ENCODE measurements around the gene IGFBP5. TPM values are rescaled to one million over a fixed set of nuclear protein-coding genes. Genes with fewer than 3 reads are reported as not detected.

Gene IGFBP5
- total RNA-seq, 4 donors from 2014 or later: 146 to 263 (median 190) TPM

GRCh38 chr2:216661639-216662375 is 33.5 kb downstream of the IGFBP5 start:
- Histone ChIP-seq H3K27ac (no peak overlapping the region), H3K4me1 (peaks cover 8 to 16% (median 12%) of the 10 kb centered on the region in 4 donors), H3K36me3 (no peaks in the 10 kb centered on the region), H3K27me3 (no peaks in the 10 kb centered on the region), H3K9me3 (no peaks in the 10 kb centered on the region), H3K4me3 (no peak overlapping the region)
- DNase-seq: no peak
- in situ Hi-C loops (cut with MboI; ENCODE audit: low pct_ligation_motif_present in 1 of 4, low pct_unique_long_range_greater_than_20kb in 1 of 4, low sequenced_read_pairs in 3 of 4) (loop anchor here in 1 of 4 donors (25.0 kb wide), 1 partner anchor 625 kb away; no protein-coding TSS in a partner anchor), intact Hi-C loops (cut with DNase I; ENCODE audit: low total_unique reads) (no loop called here)
- TF ChIP-seq POLR2A (IDR thresholded peaks at IDR 0.05) (no peak), POLR2AphosphoS5 (IDR thresholded peaks at IDR 0.05) (no peak), EP300 (IDR thresholded peaks at IDR 0.05; ENCODE audit: low read depth) (no peak), CTCF (IDR thresholded peaks at IDR 0.05) (no peak)
- WGBS, 2 donors (ENCODE audit: low coverage in 1 of 2): 78% methylated on average over 20 of the region's 20 CpGs; no CpG with 5 or more reads in 1 of the 2 donors

- no peaks in the 10 kb centered on the region for H3K36me3 ChIP-seq
- no peaks in the 10 kb centered on the region for H3K9me3 ChIP-seq
- H3K27me3 ChIP-seq: no peaks in the 10 kb centered on the region
- no peak for DNase-seq
- intact Hi-C loops (cut with DNase I; ENCODE audit: low total_unique reads) (no loop called here), in situ Hi-C loops (cut with MboI; ENCODE audit: low pct_ligation_motif_present in 1 of 4, low pct_unique_long_range_greater_than_20kb in 1 of 4, low sequenced_read_pairs in 3 of 4) (loop anchor here in 1 of 4 donors (25.0 kb wide), 1 partner anchor 624 kb away; no protein-coding TSS in a partner anchor)
- peaks cover 8 to 16% (median 11%) of the 10 kb centered on the region in 4 donors for H3K4me1 ChIP-seq
- no peak overlapping the region for H3K27ac ChIP-seq
- no peak overlapping the region for H3K4me3 ChIP-seq
- 98% methylated on average over 5 of the region's 5 CpGs; no CpG with 5 or more reads in 1 of the 2 donors for WGBS, 2 donors (ENCODE audit: low coverage in 1 of 2)
- no peak for TF ChIP-seq POLR2A (IDR thresholded peaks at IDR 0.05)
- TF ChIP-seq CTCF (IDR thresholded peaks at IDR 0.05): no peak
- TF ChIP-seq POLR2AphosphoS5 (IDR thresholded peaks at IDR 0.05): no peak
- TF ChIP-seq EP300 (IDR thresholded peaks at IDR 0.05; ENCODE audit: low read depth): no peak
These were observed 34.3 kb downstream of the IGFBP5 start for GRCh38 chr2:216661051-216661450.

DNA sequence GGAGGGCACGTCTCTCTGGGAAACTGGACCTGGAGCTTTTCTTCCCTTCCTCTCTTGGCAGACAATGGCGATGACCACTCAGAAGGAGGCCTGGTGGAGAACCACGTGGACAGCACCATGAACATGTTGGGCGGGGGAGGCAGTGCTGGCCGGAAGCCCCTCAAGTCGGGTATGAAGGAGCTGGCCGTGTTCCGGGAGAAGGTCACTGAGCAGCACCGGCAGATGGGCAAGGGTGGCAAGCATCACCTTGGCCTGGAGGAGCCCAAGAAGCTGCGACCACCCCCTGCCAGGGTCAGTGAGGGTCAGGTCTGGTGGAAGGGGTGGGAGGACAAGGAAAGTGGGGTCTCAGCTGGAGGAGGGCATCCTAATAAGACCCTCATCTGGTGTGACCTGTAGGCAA is 34.9 kb downstream of the IGFBP5 start:
- no peak overlapping the region for H3K4me3 ChIP-seq
- intact Hi-C loops (cut with DNase I; ENCODE audit: low total_unique reads) (no loop called here), in situ Hi-C loops (cut with MboI; ENCODE audit: low pct_ligation_motif_present in 1 of 4, low pct_unique_long_range_greater_than_20kb in 1 of 4, low sequenced_read_pairs in 3 of 4) (loop anchor here in 1 of 4 donors (25.0 kb wide), 1 partner anchor 623 kb away; no protein-coding TSS in a partner anchor)
- TF ChIP-seq CTCF (IDR thresholded peaks at IDR 0.05) (no peak), POLR2AphosphoS5 (IDR thresholded peaks at IDR 0.05) (no peak)
- peaks cover 4 to 12% (median 6%) of the 10 kb centered on the region in 4 donors for H3K4me1 ChIP-seq
- WGBS, 2 donors (ENCODE audit: low coverage in 1 of 2): 91% methylated on average over 10 of the region's 10 CpGs; no CpG with 5 or more reads in 1 of the 2 donors
- H3K36me3 ChIP-seq: no peaks in the 10 kb centered on the region
- H3K27me3 ChIP-seq: no peaks in the 10 kb centered on the region
- no peak for DNase-seq
- no peaks in the 10 kb centered on the region for H3K9me3 ChIP-seq
- no peak overlapping the region for H3K27ac ChIP-seq

DNA sequence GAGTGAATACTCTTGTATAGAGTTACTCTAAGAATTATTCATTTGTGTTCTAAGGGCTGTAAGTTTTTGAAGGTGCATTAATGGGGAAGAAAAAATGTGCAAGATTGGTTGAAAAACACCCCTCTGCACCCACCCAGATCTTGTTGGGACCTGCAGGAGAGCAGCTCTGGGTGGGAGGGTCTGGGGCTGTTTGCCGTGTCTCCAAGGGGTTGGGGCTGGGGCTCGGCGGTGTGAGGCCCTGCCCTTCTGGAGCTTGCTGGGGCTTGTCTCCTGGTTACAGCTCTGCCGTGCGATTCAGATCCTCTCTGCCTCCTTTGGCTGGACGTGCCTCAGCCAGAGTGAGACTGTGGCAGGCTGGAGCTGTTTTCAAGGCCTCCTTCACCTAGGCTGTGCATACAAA is 36.1 kb downstream of the IGFBP5 start:
- DNase-seq: no peak
- H3K4me1 ChIP-seq: no peaks in the 10 kb centered on the region
- no peaks in the 10 kb centered on the region for H3K27me3 ChIP-seq
- no peak overlapping the region for H3K27ac ChIP-seq
- H3K4me3 ChIP-seq: no peak overlapping the region
- in situ Hi-C loops (cut with MboI; ENCODE audit: low pct_ligation_motif_present in 1 of 4, low pct_unique_long_range_greater_than_20kb in 1 of 4, low sequenced_read_pairs in 3 of 4): loop anchor here in 1 of 4 donors (25.0 kb wide), 1 partner anchor 622 kb away; no protein-coding TSS in a partner anchor
- no peaks in the 10 kb centered on the region for H3K9me3 ChIP-seq
- 87% methylated on average over 6 of the region's 6 CpGs; no CpG with 5 or more reads in 1 of the 2 donors for WGBS, 2 donors (ENCODE audit: low coverage in 1 of 2)
- intact Hi-C loops (cut with DNase I; ENCODE audit: low total_unique reads): no loop called here
- no peaks in the 10 kb centered on the region for H3K36me3 ChIP-seq
- TF ChIP-seq EP300 (IDR thresholded peaks at IDR 0.05; ENCODE audit: low read depth) (no peak), POLR2AphosphoS5 (IDR thresholded peaks at IDR 0.05) (no peak), POLR2A (IDR thresholded peaks at IDR 0.05) (no peak), CTCF (IDR thresholded peaks at IDR 0.05) (no peak)

Measured in transverse colon (tissue), 4 donors.